Neural progenitor cell (in vitro differentiated cells): ENCODE results near the gene PHF2. TPM values are rescaled to one million over a fixed set of nuclear protein-coding genes. Genes with fewer than 3 reads are reported as not detected.

Experiments used
- DNase-seq: peaks from one replicate; pipeline ENCODE4 v3.0.0-alpha.2; 2016; ENCODE audit warnings: low spot score
- H2AFZ ChIP-seq: fragments of 200-600 bp; sonication (generic); replicated peaks from 2 replicates; pipeline ENCODE4 v1.6.1; 2016; ENCODE audit warnings: antibody characterized with exemption
- H3F3A ChIP-seq: fragments of 200-600 bp; sonication (generic); 2 replicates; pipeline ENCODE4 v1.6.1; 2016; ENCODE audit warnings: antibody characterized with exemption, low read depth
- H3K27ac ChIP-seq: fragments of 200-600 bp; sonication (generic); 2 replicates; pipeline ENCODE4 v1.5.1; 2016; ENCODE audit warnings: mild to moderate bottlenecking
- H3K27me3 ChIP-seq: fragments of 200-600 bp; sonication (generic); 2 replicates; pipeline ENCODE4 v1.6.1; 2016; ENCODE audit warnings: mild to moderate bottlenecking, moderate library complexity
- H3K36me3 ChIP-seq: fragments of 200-600 bp; sonication (generic); 2 replicates; pipeline ENCODE4 v1.5.1; 2016
- H3K4me1 ChIP-seq: fragments of 200-600 bp; sonication (generic); 2 replicates; pipeline ENCODE4 v1.6.1; 2016; ENCODE audit warnings: mixed run types
- H3K4me2 ChIP-seq: fragments of 200-600 bp; sonication (generic); 2 replicates; pipeline ENCODE4 v1.6.1; 2016
- H3K4me3 ChIP-seq: fragments of 200-600 bp; sonication (generic); 2 replicates; pipeline ENCODE4 v1.5.1; 2016
- H3K79me2 ChIP-seq: fragments of 200-600 bp; sonication (generic); 2 replicates; pipeline ENCODE4 v1.6.1; 2016; ENCODE audit warnings: low read depth
- H3K9ac ChIP-seq: fragments of 200-600 bp; sonication (generic); 2 replicates; pipeline ENCODE4 v1.6.1; 2016
- H3K9me3 ChIP-seq: fragments of 200-600 bp; sonication (generic); 2 replicates; pipeline ENCODE4 v1.5.1; 2016; ENCODE audit warnings: low read depth
- H4K20me1 ChIP-seq: fragments of 200-600 bp; sonication (generic); 2 replicates; pipeline ENCODE4 v1.6.1; 2016; ENCODE audit warnings: low read depth
- H3K27ac Mint-ChIP-seq: 3 replicates; pipeline ENCODE4 v1.8.0; 2021; ENCODE audit warnings: mixed read lengths
- H3K27me3 Mint-ChIP-seq: 2 replicates; pipeline ENCODE4 v1.8.0; 2022; ENCODE audit warnings: low read depth, mild to moderate bottlenecking, inconsistent platforms, moderate library complexity, mixed read lengths; ENCODE audit not compliant: insufficient read depth
- H3K36me3 Mint-ChIP-seq: 3 replicates; pipeline ENCODE4 v1.8.0; 2021; ENCODE audit warnings: mixed read lengths
- H3K4me1 Mint-ChIP-seq: 3 replicates; pipeline ENCODE4 v1.8.0; 2021; ENCODE audit warnings: mixed read lengths
- H3K4me3 Mint-ChIP-seq: 3 replicates; pipeline ENCODE4 v1.8.0; 2021; ENCODE audit warnings: mild to moderate bottlenecking, moderate library complexity, mixed read lengths
- H3K9me3 Mint-ChIP-seq: 3 replicates; pipeline ENCODE4 v1.8.0; 2020; ENCODE audit warnings: mixed read lengths
- EZH2 ChIP-seq: fragments of 200-600 bp; sonication (generic); IDR thresholded peaks from 2 replicates; pipeline ENCODE4 v1.6.1; 2017; ENCODE audit warnings: antibody characterized with exemption, mild to moderate bottlenecking, moderate library complexity
- EZH2phosphoT487 ChIP-seq: fragments of 200-600 bp; sonication (generic); IDR thresholded peaks from 2 replicates; pipeline ENCODE4 v1.6.1; 2017; ENCODE audit warnings: antibody characterized with exemption
- total RNA-seq: library from RNA; depleted of rRNA; stranded (reverse); fragments of >200 nt; gene quantifications from 2 replicates; pipeline ENCODE4 v1.2.3, GENCODE V29; 2015; ENCODE audit warnings: low replicate concordance
- TF ChIP-seq, protein P1 (sequence below): fragments of 200-600 bp; sonication (generic); IDR thresholded peaks from 2 replicates; pipeline ENCODE4 v1.5.1; 2017; ENCODE audit warnings: antibody characterized with exemption, mild to moderate bottlenecking

The PHF2 gene
- total RNA-seq, 1 donor from 2014 or later = 17.6 TPM

- Histone ChIP-seq H3F3A (no peaks in the 10 kb centered on the region), H3K79me2 (no peaks in the 10 kb centered on the region), H4K20me1 (no peaks in the 10 kb centered on the region), H3K9ac (no peak overlapping the region), H3K9me3 (no peaks in the 10 kb centered on the region), H2AFZ (no peak overlapping the region), H3K4me1 (no peaks in the 10 kb centered on the region), H3K4me2 (no peak overlapping the region), H3K27me3 (no peaks in the 10 kb centered on the region), H3K4me3 (no peak overlapping the region), H3K27ac (no peak overlapping the region), H3K36me3 (no peaks in the 10 kb centered on the region)
- DNase-seq = no peak
- Mint-ChIP-seq H3K27me3 (peaks cover 5% of the 10 kb centered on the region), H3K4me1 (no peaks in the 10 kb centered on the region), H3K27ac (no peak overlapping the region), H3K4me3 (no peak overlapping the region), H3K36me3 (no peaks in the 10 kb centered on the region), H3K9me3 (peaks cover 9% of the 10 kb centered on the region)
- no peak for TF ChIP-seq EZH2
- TF ChIP-seq, protein P1, sequence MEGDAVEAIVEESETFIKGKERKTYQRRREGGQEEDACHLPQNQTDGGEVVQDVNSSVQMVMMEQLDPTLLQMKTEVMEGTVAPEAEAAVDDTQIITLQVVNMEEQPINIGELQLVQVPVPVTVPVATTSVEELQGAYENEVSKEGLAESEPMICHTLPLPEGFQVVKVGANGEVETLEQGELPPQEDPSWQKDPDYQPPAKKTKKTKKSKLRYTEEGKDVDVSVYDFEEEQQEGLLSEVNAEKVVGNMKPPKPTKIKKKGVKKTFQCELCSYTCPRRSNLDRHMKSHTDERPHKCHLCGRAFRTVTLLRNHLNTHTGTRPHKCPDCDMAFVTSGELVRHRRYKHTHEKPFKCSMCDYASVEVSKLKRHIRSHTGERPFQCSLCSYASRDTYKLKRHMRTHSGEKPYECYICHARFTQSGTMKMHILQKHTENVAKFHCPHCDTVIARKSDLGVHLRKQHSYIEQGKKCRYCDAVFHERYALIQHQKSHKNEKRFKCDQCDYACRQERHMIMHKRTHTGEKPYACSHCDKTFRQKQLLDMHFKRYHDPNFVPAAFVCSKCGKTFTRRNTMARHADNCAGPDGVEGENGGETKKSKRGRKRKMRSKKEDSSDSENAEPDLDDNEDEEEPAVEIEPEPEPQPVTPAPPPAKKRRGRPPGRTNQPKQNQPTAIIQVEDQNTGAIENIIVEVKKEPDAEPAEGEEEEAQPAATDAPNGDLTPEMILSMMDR = no peak
- no peak for TF ChIP-seq EZH2phosphoT487
These were observed 121.2 kb downstream of the PHF2 start for GRCh38 chr9:93697352-93698139.

DNA sequence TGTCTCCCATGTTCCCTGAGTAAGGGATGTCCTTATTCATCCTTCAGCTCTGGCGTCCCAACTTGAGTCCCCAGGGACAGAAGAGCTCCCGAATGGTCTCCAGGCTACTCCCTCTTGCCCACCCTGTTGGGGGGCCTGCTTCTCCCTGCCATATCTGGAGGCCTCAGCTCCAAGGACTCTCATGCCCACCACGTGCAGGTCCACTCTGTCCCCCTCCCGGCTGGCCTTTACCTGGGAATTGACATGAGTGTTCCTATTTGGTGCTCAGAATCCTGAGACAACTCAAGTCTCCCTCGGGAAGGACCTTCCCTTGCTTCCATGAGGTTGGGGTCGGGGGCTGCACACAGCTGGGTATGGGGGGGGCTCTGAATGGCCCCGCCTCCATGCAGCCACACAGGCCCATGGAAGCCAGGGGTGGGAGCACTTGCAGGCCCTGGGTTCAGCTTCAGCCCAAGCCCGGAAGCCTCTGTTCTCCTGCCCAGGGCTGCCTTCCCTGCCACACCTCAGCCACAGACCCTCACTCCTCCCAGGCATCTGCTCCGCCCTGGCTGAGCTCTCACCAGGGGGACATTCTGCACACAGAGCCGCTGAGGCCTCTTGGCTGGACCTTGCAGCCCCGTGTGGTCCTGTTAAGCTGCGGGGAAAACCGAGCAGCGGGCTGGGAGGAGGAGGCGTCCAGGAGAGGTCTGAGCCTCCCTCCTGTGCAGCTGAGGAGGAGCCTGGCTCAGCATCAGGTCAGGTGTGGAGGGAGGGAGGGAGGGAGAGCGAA lies 121.9 kb downstream of the PHF2 start:
- DNase-seq = no peak
- H4K20me1 ChIP-seq = no peaks in the 10 kb centered on the region
- H3K36me3 ChIP-seq = no peaks in the 10 kb centered on the region
- no peak overlapping the region for H3K4me3 Mint-ChIP-seq
- no peaks in the 10 kb centered on the region for H3K4me1 ChIP-seq
- H3K27me3 Mint-ChIP-seq = peaks cover 5% of the 10 kb centered on the region
- no peak overlapping the region for H3K27ac Mint-ChIP-seq
- TF ChIP-seq, protein P1 = no peak
- TF ChIP-seq EZH2phosphoT487 (no peak), EZH2 (no peak)
- no peak overlapping the region for H3K27ac ChIP-seq
- no peaks in the 10 kb centered on the region for H3K36me3 Mint-ChIP-seq
- H3K4me1 Mint-ChIP-seq = no peaks in the 10 kb centered on the region
- H3K9me3 Mint-ChIP-seq = peaks cover 10% of the 10 kb centered on the region
- no peaks in the 10 kb centered on the region for H3K79me2 ChIP-seq
- H3F3A ChIP-seq = no peaks in the 10 kb centered on the region
- H3K4me3 ChIP-seq = no peak overlapping the region
- H3K9me3 ChIP-seq = no peaks in the 10 kb centered on the region
- H3K27me3 ChIP-seq = no peaks in the 10 kb centered on the region
- no peak overlapping the region for H3K9ac ChIP-seq
- H2AFZ ChIP-seq = no peak overlapping the region
- H3K4me2 ChIP-seq = no peak overlapping the region

DNA sequence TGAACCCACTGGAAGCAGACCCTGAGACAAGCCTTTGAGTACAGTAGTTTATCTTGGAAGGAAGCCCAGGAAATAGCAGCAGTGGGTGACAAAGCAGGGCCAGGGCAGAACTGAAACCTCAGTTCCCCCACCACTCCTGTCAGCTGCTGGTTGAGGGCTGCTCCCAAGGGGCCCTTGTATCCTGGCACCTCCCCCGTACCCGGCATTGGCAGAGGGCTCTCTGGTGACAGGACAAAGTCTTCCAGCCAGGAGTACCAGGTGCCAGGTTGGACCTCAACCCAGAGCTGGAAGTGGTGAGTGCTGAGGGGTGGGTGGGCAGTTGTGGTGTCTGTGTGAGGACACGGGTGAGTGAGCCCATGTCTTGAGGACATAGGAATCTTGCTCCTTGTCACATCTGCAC lies 123.3 kb downstream of the PHF2 start:
- no peaks in the 10 kb centered on the region for H3K36me3 ChIP-seq
- DNase-seq = no peak

More for the DNA sequence above, 123.3 kb downstream of the PHF2 start:
- H3K36me3 Mint-ChIP-seq = no peaks in the 10 kb centered on the region
- no peak overlapping the region for H3K4me3 Mint-ChIP-seq
- peaks cover 10% of the 10 kb centered on the region for H3K9me3 Mint-ChIP-seq
- Histone ChIP-seq H3K4me1 (no peaks in the 10 kb centered on the region), H3F3A (no peaks in the 10 kb centered on the region), H3K4me3 (no peak overlapping the region), H3K79me2 (no peaks in the 10 kb centered on the region), H3K9ac (no peak overlapping the region), H3K9me3 (no peaks in the 10 kb centered on the region), H4K20me1 (no peaks in the 10 kb centered on the region), H3K27ac (no peak overlapping the region), H2AFZ (no peak overlapping the region), H3K4me2 (no peak overlapping the region), H3K27me3 (no peaks in the 10 kb centered on the region)
- H3K27me3 Mint-ChIP-seq = peaks cover 5% of the 10 kb centered on the region
- no peak overlapping the region for H3K27ac Mint-ChIP-seq
- no peaks in the 10 kb centered on the region for H3K4me1 Mint-ChIP-seq
- TF ChIP-seq EZH2phosphoT487 (no peak), EZH2 (no peak)
